ENCODE data around the gene GTF2I. TPM values are rescaled to one million over a fixed set of nuclear protein-coding genes. Genes with fewer than 3 reads are reported as not detected.
A peak's percentile ranks its signal among the peaks of the same experiment; 100 is the strongest.
"Not testable (repeated sequence)": the region's sequence is repeated elsewhere in the genome, so short reads cannot be mapped to it uniquely, and the experiment has no call there.

GTF2I gene
- total and polyA plus RNA-seq, 2 experiments from 2014 or later = 167 to 193 TPM

GRCh38 chr7:74753921-74754482 is 96.5 kb downstream of the GTF2I start:
- not testable (repeated sequence) for H3K36me3 ChIP-seq (replicated peaks; ENCODE audit: insufficient read depth, low read depth); H3K4me3 ChIP-seq; H3K27me3 ChIP-seq; H2AFZ ChIP-seq; DNase-seq (ENCODE audit: low spot score); H3K4me1 ChIP-seq (ENCODE audit: insufficient read depth); H4K20me1 ChIP-seq (ENCODE audit: insufficient read depth, poor library complexity, severe bottlenecking); H3K79me2 ChIP-seq; H3K27ac ChIP-seq; H3K4me2 ChIP-seq; H3K9me3 ChIP-seq (ENCODE audit: low read depth); H3K9me2 ChIP-seq (replicated peaks; ENCODE audit: insufficient read depth)
- WGBS (ENCODE audit: low lambda C conversion rate, missing lambda C conversion rate) = no CpG with 5 or more reads among the region's 9 CpGs

- not testable (repeated sequence) for H3K27me3 ChIP-seq; H3K36me3 ChIP-seq (replicated peaks; ENCODE audit: insufficient read depth, low read depth); H3K4me3 ChIP-seq; H3K79me2 ChIP-seq; H3K27ac ChIP-seq; H4K20me1 ChIP-seq (ENCODE audit: insufficient read depth, poor library complexity, severe bottlenecking); H3K4me1 ChIP-seq (ENCODE audit: insufficient read depth); H3K4me2 ChIP-seq; H3K9me2 ChIP-seq (replicated peaks; ENCODE audit: insufficient read depth); H3K9me3 ChIP-seq (ENCODE audit: low read depth); DNase-seq (ENCODE audit: low spot score); H2AFZ ChIP-seq
- no CpG with 5 or more reads among the region's 5 CpGs for WGBS (ENCODE audit: low lambda C conversion rate, missing lambda C conversion rate)
These were observed 99.2 kb downstream of the GTF2I start for GRCh38 chr7:74756673-74757072.

GRCh38 chr7:74758268-74758667 is 100.8 kb downstream of the GTF2I start:
- H3K27ac ChIP-seq; H3K4me2 ChIP-seq; H3K4me1 ChIP-seq (ENCODE audit: insufficient read depth); H3K9me3 ChIP-seq (ENCODE audit: low read depth); H3K36me3 ChIP-seq (replicated peaks; ENCODE audit: insufficient read depth, low read depth); H3K27me3 ChIP-seq; H3K4me3 ChIP-seq; H4K20me1 ChIP-seq (ENCODE audit: insufficient read depth, poor library complexity, severe bottlenecking); DNase-seq (ENCODE audit: low spot score); H3K9me2 ChIP-seq (replicated peaks; ENCODE audit: insufficient read depth); H2AFZ ChIP-seq; H3K79me2 ChIP-seq: not testable (repeated sequence)
- no CpG with 5 or more reads among the region's 7 CpGs for WGBS (ENCODE audit: low lambda C conversion rate, missing lambda C conversion rate)

GRCh38 chr7:74758982-74759381 is 101.5 kb downstream of the GTF2I start:
- H3K4me2 ChIP-seq; H3K27ac ChIP-seq; H2AFZ ChIP-seq; H3K79me2 ChIP-seq; H4K20me1 ChIP-seq (ENCODE audit: insufficient read depth, poor library complexity, severe bottlenecking); H3K9me3 ChIP-seq (ENCODE audit: low read depth); H3K4me1 ChIP-seq (ENCODE audit: insufficient read depth); H3K27me3 ChIP-seq; DNase-seq (ENCODE audit: low spot score); H3K4me3 ChIP-seq; H3K36me3 ChIP-seq (replicated peaks; ENCODE audit: insufficient read depth, low read depth); H3K9me2 ChIP-seq (replicated peaks; ENCODE audit: insufficient read depth): not testable (repeated sequence)
- whole genome bisulfite sequencing (ENCODE audit: low lambda C conversion rate, missing lambda C conversion rate) = 86% methylated on average over 1 of the region's 3 CpGs

GRCh38 chr7:74765205-74765918 is 107.8 kb downstream of the GTF2I start:
- not testable (repeated sequence) for H3K36me3 ChIP-seq (replicated peaks; ENCODE audit: insufficient read depth, low read depth); H3K79me2 ChIP-seq; H4K20me1 ChIP-seq (ENCODE audit: insufficient read depth, poor library complexity, severe bottlenecking); H3K4me2 ChIP-seq; H2AFZ ChIP-seq; H3K9me3 ChIP-seq (ENCODE audit: low read depth); H3K27me3 ChIP-seq; DNase-seq (ENCODE audit: low spot score); H3K27ac ChIP-seq; H3K4me3 ChIP-seq; H3K9me2 ChIP-seq (replicated peaks; ENCODE audit: insufficient read depth); H3K4me1 ChIP-seq (ENCODE audit: insufficient read depth)
- no CpG with 5 or more reads among the region's 17 CpGs for WGBS (ENCODE audit: low lambda C conversion rate, missing lambda C conversion rate)

- H2AFZ ChIP-seq; H3K4me1 ChIP-seq (ENCODE audit: insufficient read depth); H4K20me1 ChIP-seq (ENCODE audit: insufficient read depth, poor library complexity, severe bottlenecking); H3K27me3 ChIP-seq; H3K9me3 ChIP-seq (ENCODE audit: low read depth); H3K9me2 ChIP-seq (replicated peaks; ENCODE audit: insufficient read depth); DNase-seq (ENCODE audit: low spot score); H3K27ac ChIP-seq; H3K36me3 ChIP-seq (replicated peaks; ENCODE audit: insufficient read depth, low read depth); H3K4me3 ChIP-seq; H3K4me2 ChIP-seq; H3K79me2 ChIP-seq: not testable (repeated sequence)
- no CpG with 5 or more reads among the region's 7 CpGs for WGBS (ENCODE audit: low lambda C conversion rate, missing lambda C conversion rate)
These were observed 109.0 kb downstream of the GTF2I start for GRCh38 chr7:74766509-74766908.

- not testable (repeated sequence) for H4K20me1 ChIP-seq (ENCODE audit: insufficient read depth, poor library complexity, severe bottlenecking); H3K9me3 ChIP-seq (ENCODE audit: low read depth); H3K79me2 ChIP-seq; H3K4me2 ChIP-seq; H3K9me2 ChIP-seq (replicated peaks; ENCODE audit: insufficient read depth); H3K27me3 ChIP-seq; H3K36me3 ChIP-seq (replicated peaks; ENCODE audit: insufficient read depth, low read depth); H3K4me3 ChIP-seq; H3K4me1 ChIP-seq (ENCODE audit: insufficient read depth); H3K27ac ChIP-seq; H2AFZ ChIP-seq
- 87% methylated on average over 10 of the region's 10 CpGs for WGBS (ENCODE audit: low lambda C conversion rate, missing lambda C conversion rate)
- peak; percentile 1 for DNase-seq (ENCODE audit: low spot score)
These were observed 109.5 kb downstream of the GTF2I start for GRCh38 chr7:74766991-74767390.

- H3K27me3 ChIP-seq, H3K4me3 ChIP-seq: not testable (repeated sequence)
These were observed 112.5 kb downstream of the GTF2I start for GRCh38 chr7:74770062-74770461.

GRCh38 chr7:74772093-74772492 is 114.6 kb downstream of the GTF2I start:
- not testable (repeated sequence) for H3K9me3 ChIP-seq (ENCODE audit: low read depth); H3K36me3 ChIP-seq (replicated peaks; ENCODE audit: insufficient read depth, low read depth); H3K27me3 ChIP-seq; H2AFZ ChIP-seq; H3K4me1 ChIP-seq (ENCODE audit: insufficient read depth); H3K9me2 ChIP-seq (replicated peaks; ENCODE audit: insufficient read depth); H3K4me2 ChIP-seq; H3K27ac ChIP-seq; H4K20me1 ChIP-seq (ENCODE audit: insufficient read depth, poor library complexity, severe bottlenecking); H3K79me2 ChIP-seq; H3K4me3 ChIP-seq
- WGBS (ENCODE audit: low lambda C conversion rate, missing lambda C conversion rate) = 93% methylated on average over 6 of the region's 6 CpGs
- peak; percentile 2 for DNase-seq (ENCODE audit: low spot score)

More at GRCh38 chr7:74770062-74770461, 112.5 kb downstream of the GTF2I start:
- not testable (repeated sequence) for H3K36me3 ChIP-seq (replicated peaks; ENCODE audit: insufficient read depth, low read depth); DNase-seq (ENCODE audit: low spot score); H2AFZ ChIP-seq; H3K27ac ChIP-seq; H3K9me3 ChIP-seq (ENCODE audit: low read depth); H3K9me2 ChIP-seq (replicated peaks; ENCODE audit: insufficient read depth); H4K20me1 ChIP-seq (ENCODE audit: insufficient read depth, poor library complexity, severe bottlenecking); H3K79me2 ChIP-seq; H3K4me1 ChIP-seq (ENCODE audit: insufficient read depth); H3K4me2 ChIP-seq
- WGBS (ENCODE audit: low lambda C conversion rate, missing lambda C conversion rate) = 87% methylated on average over 5 of the region's 7 CpGs

All from hepatocyte (in vitro differentiated cells).